SK-N-SH (cell line): ENCODE measurements around the gene ITM2B. TPM values are rescaled to one million over a fixed set of nuclear protein-coding genes. Genes with fewer than 3 reads are reported as not detected.

Experiments used
- CTCF ChIA-PET: fragments of 300-600, 350-600 bp; formaldehyde crosslinking; extraction: SDS; loops from one replicate; lab custom pipeline; 2021; lab: Yijun Ruan, JAX
- POLR2A ChIA-PET: fragments of 350-600 bp; sonication (Branson Sonifier 250); formaldehyde crosslinking; extraction: SDS; loops from one replicate; lab custom pipeline; 2020; ENCODE audit warnings: antibody characterized with exemption, inconsistent platforms; lab: Yijun Ruan, JAX
- DNase-seq: peaks from one replicate; pipeline ENCODE4 v3.0.0; 2012
- H2AFZ ChIP-seq: fragments of 200-600 bp; sonication (generic); 2 replicates; pipeline ENCODE4 v1.8.1; 2016; ENCODE audit warnings: antibody characterized with exemption, mild to moderate bottlenecking, low read depth
- H3F3A ChIP-seq: fragments of 200-600 bp; sonication (generic); replicated peaks from 2 replicates; pipeline ENCODE3; 2016; ENCODE audit warnings: antibody characterized with exemption, mild to moderate bottlenecking; ENCODE audit not compliant: insufficient read depth
- H3K27ac ChIP-seq, 2 experiments: fragments of 200-500 bp in 1 of 2; fragments of 200-600 bp in 1 of 2; sonication (Bioruptor generic) in 1 of 2; sonication (generic), shearing (Covaris generic) in 1 of 2; 2 replicates each; pipeline versions ENCODE4 v1.5.1 to v1.6.1; 2014 to 2016; ENCODE audit warnings: low read depth in 2 of 2, inconsistent platforms in 1 of 2, low read length in 1 of 2, mild to moderate bottlenecking in 1 of 2, mixed read lengths in 1 of 2
- H3K27me3 ChIP-seq: fragments of 200-600 bp; sonication (generic), shearing (Covaris generic); 2 replicates; pipeline ENCODE4 v1.6.1; 2016; ENCODE audit warnings: mixed run types; ENCODE audit not compliant: insufficient read depth
- H3K36me3 ChIP-seq, 2 experiments: fragments of 200-500 bp in 1 of 2; fragments of 200-600 bp in 1 of 2; sonication (Bioruptor generic) in 1 of 2; sonication (generic) in 1 of 2; replicated peaks in 1 of 2; 2 replicates each; pipeline versions ENCODE3 to v1.5.1; 2014 to 2016; ENCODE audit warnings: low read length in 1 of 2, mild to moderate bottlenecking in 1 of 2; ENCODE audit not compliant: insufficient read depth in 2 of 2, control insufficient read depth in 1 of 2
- H3K4me1 ChIP-seq, 2 experiments: fragments of 200-500 bp in 1 of 2; fragments of 200-600 bp in 1 of 2; sonication (Bioruptor generic) in 1 of 2; sonication (generic), shearing (Covaris generic) in 1 of 2; 2 replicates each; pipeline versions ENCODE4 v1.5.1 to v1.6.1; 2014 to 2016; ENCODE audit warnings: low read depth in 1 of 2, low read length in 1 of 2, mixed run types in 1 of 2; ENCODE audit not compliant: insufficient read depth in 2 of 2, control insufficient read depth in 1 of 2
- H3K4me2 ChIP-seq: fragments of 200-600 bp; sonication (generic), shearing (Covaris generic); 2 replicates; pipeline ENCODE4 v1.6.1; 2017; ENCODE audit warnings: mixed run types
- H3K4me3 ChIP-seq, 2 experiments: fragments of 200-500 bp in 1 of 2; fragments of 200-600 bp in 1 of 2; sonication (Bioruptor generic) in 1 of 2; sonication (generic), shearing (Covaris generic) in 1 of 2; 2 replicates each; pipeline versions ENCODE4 v1.5.1 to v1.8.1; 2014 to 2016; ENCODE audit warnings: low read depth in 2 of 2, inconsistent platforms in 1 of 2, low read length in 1 of 2, mild to moderate bottlenecking in 1 of 2, mixed read lengths in 1 of 2, moderate library complexity in 1 of 2
- H3K79me2 ChIP-seq: fragments of 200-600 bp; sonication (generic); 2 replicates; pipeline ENCODE4 v1.8.1; 2017; ENCODE audit warnings: mild to moderate bottlenecking; ENCODE audit not compliant: insufficient read depth
- H3K9ac ChIP-seq: fragments of 200-600 bp; sonication (generic); 2 replicates; pipeline ENCODE4 v1.6.1; 2017; ENCODE audit warnings: mixed run types
- H3K9me2 ChIP-seq: fragments of 200-600 bp; sonication (generic); 2 replicates; pipeline ENCODE4 v1.6.1; 2017; ENCODE audit warnings: mixed run types
- H3K9me3 ChIP-seq: fragments of 200-600 bp; sonication (generic); 2 replicates; pipeline ENCODE4 v1.6.1; 2017; ENCODE audit warnings: mixed run types, mild to moderate bottlenecking, moderate library complexity
- H4K20me1 ChIP-seq: fragments of 200-600 bp; sonication (generic); 2 replicates; pipeline ENCODE4 v1.6.1; 2017; ENCODE audit warnings: mild to moderate bottlenecking, mixed run types; ENCODE audit not compliant: insufficient read depth
- EP300 ChIP-seq, 2 experiments: IDR thresholded peaks; 2 replicates each; pipeline versions ENCODE4 v1.4.0 to v1.6.1; 2012; ENCODE audit warnings: borderline replicate concordance in 1 of 2, low read depth in 1 of 2, low read length in 1 of 2
- FOXJ3 ChIP-seq: sonication (generic); formaldehyde crosslinking; IDR thresholded peaks from 2 replicates; pipeline ENCODE4 v1.5.1; 2020; ENCODE audit warnings: mild to moderate bottlenecking, missing genetic modification reagents
- GATA2 ChIP-seq: sonication (generic); formaldehyde crosslinking; IDR thresholded peaks from 2 replicates; pipeline ENCODE4 v1.5.0; 2020; ENCODE audit warnings: mild to moderate bottlenecking, missing genetic modification reagents
- RCOR1 ChIP-seq: fragments of 150-350 bp; IDR thresholded peaks from 2 replicates; pipeline ENCODE4 v1.6.1; 2017; ENCODE audit warnings: antibody characterized with exemption, low read length
- RFX5 ChIP-seq: IDR thresholded peaks from 2 replicates; pipeline ENCODE4 v1.6.1; 2012; ENCODE audit warnings: mild to moderate bottlenecking, improper control_type of control experiment, low read length
- TAF1 ChIP-seq: IDR thresholded peaks from 2 replicates; pipeline ENCODE4 v1.6.1; 2012; ENCODE audit warnings: low read depth, mild to moderate bottlenecking, low read length, moderate library complexity, borderline replicate concordance
- whole genome bisulfite sequencing: methylation state at CpG from one replicate; pipeline ENCODE4 v1.1.6; 2017; ENCODE audit warnings: low lambda C conversion rate; 5-methylcytosine and 5-hydroxymethylcytosine counted together
- polyA plus RNA-seq, 3 experiments: library from polyadenylated mRNA; depleted of rRNA; stranded (reverse); fragments of >200 nt; gene quantifications; 2 replicates each; pipeline ENCODE4 v1.2.3, GENCODE V29; 2012
- TF ChIP-seq, protein P1 (sequence below): IDR thresholded peaks from 2 replicates; pipeline ENCODE4; 2012
- TF ChIP-seq, protein P2 (sequence below): IDR thresholded peaks from 2 replicates; pipeline ENCODE4 v1.4.0; 2012; ENCODE audit warnings: low read depth, borderline replicate concordance

Gene ITM2B
- polyA plus RNA-seq, 1 of the 3 experiments (the other 2 are of a cell fraction), result 184 TPM

DNA sequence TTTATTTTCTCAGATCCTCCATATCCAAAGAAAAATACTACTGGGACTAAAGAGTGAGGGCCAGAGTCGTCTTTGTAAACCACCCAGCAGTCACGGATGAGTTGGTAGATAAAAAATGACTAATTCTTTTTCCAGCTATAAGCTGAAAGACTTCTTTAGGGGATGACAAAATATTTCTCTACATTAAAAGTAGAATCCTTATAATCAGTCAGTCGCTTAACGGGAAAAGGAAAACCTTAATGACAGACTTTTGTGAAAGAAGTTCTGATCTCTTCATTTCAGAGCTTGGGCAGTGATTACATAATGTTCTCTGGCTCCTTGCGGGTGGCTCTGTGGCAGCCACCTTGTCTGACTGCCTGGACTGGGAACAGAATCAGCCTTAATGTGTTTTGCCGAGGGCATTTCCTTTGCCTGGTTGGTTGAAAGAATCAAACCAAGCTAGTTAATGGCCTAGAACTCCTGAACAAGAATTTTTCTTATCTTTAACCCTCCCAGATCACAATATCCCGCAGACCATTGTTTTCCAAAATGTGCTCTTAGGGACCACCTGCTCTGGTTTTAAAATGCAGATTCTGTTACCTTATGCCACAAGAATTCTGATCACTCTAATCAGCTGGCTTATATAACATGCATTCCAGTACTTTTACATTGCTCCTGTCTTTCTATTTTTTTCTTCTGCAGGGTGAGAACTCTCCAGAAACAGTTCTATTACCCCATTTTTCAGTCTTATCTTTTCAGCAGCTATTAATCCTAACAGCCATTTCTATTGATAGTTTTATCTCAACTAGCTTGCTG, 2.5 kb downstream of the ITM2B start:
- no peaks in the 10 kb centered on the region for H3K9me2 ChIP-seq
- H4K20me1 ChIP-seq, result peaks cover 34% of the 10 kb centered on the region; the same call in 1 of the 2 replicates
- ChIA-PET CTCF (interaction anchor here (1.0 to 1.6 kb wide), 4 partner anchors 99 to 345 kb away, joined by 3 to 6 read pairs (median 6); partner anchors contain the start of gene MED4), POLR2A (interaction anchor here (0.7 to 1.0 kb wide), 2 partner anchors 141 to 198 kb away, joined by 3 to 5 read pairs; partner anchors contain the start of gene MED4)
- peaks cover 2 to 20% of the 10 kb centered on the region in 2 experiments for H3K36me3 ChIP-seq
- H3K27me3 ChIP-seq, result no peaks in the 10 kb centered on the region
- H3K9ac ChIP-seq, result peak overlapping the region; percentile 99; the same call in 1 of the 2 replicates
- 12% methylated on average over 7 of the region's 7 CpGs for WGBS
- TF ChIP-seq TAF1 (peak; percentile 7; the same call in 1 of the 2 replicates), FOXJ3 (CRISPR knock-in tag) (0 out of 2 replicates have a peak, but pooled peaks have one; percentile 49), RFX5 (0 out of 2 replicates have a peak, but pooled peaks have one; percentile 36), GATA2 (CRISPR knock-in tag) (peak; percentile 70), RCOR1 (peak; percentile 61; the same call in 1 of the 2 replicates), EP300 (IDR thresholded peaks at IDR 0.05; ENCODE audit: borderline replicate concordance in 1 of 2, low read depth in 1 of 2, low read length in 1 of 2) (peak in 1 of 2 experiments; percentile 72; a peak in 2 of 4 replicates)
- TF ChIP-seq, protein P1, sequence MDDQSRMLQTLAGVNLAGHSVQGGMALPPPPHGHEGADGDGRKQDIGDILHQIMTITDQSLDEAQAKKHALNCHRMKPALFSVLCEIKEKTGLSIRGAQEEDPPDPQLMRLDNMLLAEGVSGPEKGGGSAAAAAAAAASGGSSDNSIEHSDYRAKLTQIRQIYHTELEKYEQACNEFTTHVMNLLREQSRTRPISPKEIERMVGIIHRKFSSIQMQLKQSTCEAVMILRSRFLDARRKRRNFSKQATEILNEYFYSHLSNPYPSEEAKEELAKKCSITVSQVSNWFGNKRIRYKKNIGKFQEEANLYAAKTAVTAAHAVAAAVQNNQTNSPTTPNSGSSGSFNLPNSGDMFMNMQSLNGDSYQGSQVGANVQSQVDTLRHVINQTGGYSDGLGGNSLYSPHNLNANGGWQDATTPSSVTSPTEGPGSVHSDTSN, result no peak
- TF ChIP-seq, protein P2, sequence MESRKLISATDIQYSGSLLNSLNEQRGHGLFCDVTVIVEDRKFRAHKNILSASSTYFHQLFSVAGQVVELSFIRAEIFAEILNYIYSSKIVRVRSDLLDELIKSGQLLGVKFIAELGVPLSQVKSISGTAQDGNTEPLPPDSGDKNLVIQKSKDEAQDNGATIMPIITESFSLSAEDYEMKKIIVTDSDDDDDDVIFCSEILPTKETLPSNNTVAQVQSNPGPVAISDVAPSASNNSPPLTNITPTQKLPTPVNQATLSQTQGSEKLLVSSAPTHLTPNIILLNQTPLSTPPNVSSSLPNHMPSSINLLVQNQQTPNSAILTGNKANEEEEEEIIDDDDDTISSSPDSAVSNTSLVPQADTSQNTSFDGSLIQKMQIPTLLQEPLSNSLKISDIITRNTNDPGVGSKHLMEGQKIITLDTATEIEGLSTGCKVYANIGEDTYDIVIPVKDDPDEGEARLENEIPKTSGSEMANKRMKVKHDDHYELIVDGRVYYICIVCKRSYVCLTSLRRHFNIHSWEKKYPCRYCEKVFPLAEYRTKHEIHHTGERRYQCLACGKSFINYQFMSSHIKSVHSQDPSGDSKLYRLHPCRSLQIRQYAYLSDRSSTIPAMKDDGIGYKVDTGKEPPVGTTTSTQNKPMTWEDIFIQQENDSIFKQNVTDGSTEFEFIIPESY, result no peak
- peaks cover 74% of the 10 kb centered on the region for H3K79me2 ChIP-seq
- peaks cover 18 to 22% of the 10 kb centered on the region in 2 experiments; a peak in 3 of 4 replicates for H3K4me1 ChIP-seq
- H3K9me3 ChIP-seq, result no peaks in the 10 kb centered on the region
- peak overlapping the region; percentile 81 to 99 for H3K4me3 ChIP-seq
- peak overlapping the region; percentile 69 for H3K4me2 ChIP-seq
- no peak overlapping the region for H2AFZ ChIP-seq
- peak; percentile 56 for DNase-seq
- peaks cover 17% of the 10 kb centered on the region for H3F3A ChIP-seq
- H3K27ac ChIP-seq, result peak overlapping the region; percentile 73 to 94
